ENCODE results near the gene GTF2H4.
A peak's percentile ranks its signal among the peaks of the same experiment; 100 is the strongest.

The GTF2H4 gene

GRCh38 chr6:30948811-30949210 is 40.8 kb downstream of the GTF2H4 start:
- Histone ChIP-seq H3K9ac (ENCODE audit: low read depth in 1 of 2, low read length in 2 of 2) (no peak overlapping the region), H3K9me3 (ENCODE audit: control insufficient read depth in 2 of 2, low read length in 2 of 2) (no peaks in the 10 kb centered on the region), H3K36me3 (ENCODE audit: control insufficient read depth in 2 of 2, insufficient read depth in 2 of 2, low read length in 2 of 2) (no peaks in the 10 kb centered on the region), H3K4me1 (ENCODE audit: control insufficient read depth in 2 of 2, insufficient read depth in 2 of 2, low read length in 2 of 2) (no peaks in the 10 kb centered on the region), H3K27me3 (ENCODE audit: control insufficient read depth in 2 of 2, insufficient read depth in 2 of 2, low read length in 2 of 2) (peaks cover 10% of the 10 kb centered on the region in 2 donors), H3K27ac (ENCODE audit: low read depth in 2 of 2, low read length in 2 of 2) (no peak overlapping the region), H3K4me3 (ENCODE audit: low read length in 2 of 2) (no peak overlapping the region)

GRCh38 chr6:30951907-30952469 is 44.0 kb downstream of the GTF2H4 start:
- H3K9me3 ChIP-seq (ENCODE audit: control insufficient read depth in 2 of 2, low read length in 2 of 2) = no peaks in the 10 kb centered on the region
- H3K4me3 ChIP-seq (ENCODE audit: low read length in 2 of 2) = no peak overlapping the region
- H3K9ac ChIP-seq (ENCODE audit: low read depth in 1 of 2, low read length in 2 of 2) = no peak overlapping the region
- no peaks in the 10 kb centered on the region for H3K36me3 ChIP-seq (ENCODE audit: control insufficient read depth in 2 of 2, insufficient read depth in 2 of 2, low read length in 2 of 2)
- no peak overlapping the region for H3K27ac ChIP-seq (ENCODE audit: low read depth in 2 of 2, low read length in 2 of 2)
- H3K27me3 ChIP-seq (ENCODE audit: control insufficient read depth in 2 of 2, insufficient read depth in 2 of 2, low read length in 2 of 2) = peaks cover 25 to 32% of the 10 kb centered on the region in 2 donors
- peaks cover 3 to 6% of the 10 kb centered on the region in 2 donors for H3K4me1 ChIP-seq (ENCODE audit: control insufficient read depth in 2 of 2, insufficient read depth in 2 of 2, low read length in 2 of 2)

- H3K27me3 ChIP-seq (ENCODE audit: control insufficient read depth in 2 of 2, insufficient read depth in 2 of 2, low read length in 2 of 2) = peaks cover 28 to 40% of the 10 kb centered on the region in 2 donors
- H3K27ac ChIP-seq (ENCODE audit: low read depth in 2 of 2, low read length in 2 of 2) = no peak overlapping the region
- peaks cover 3 to 6% of the 10 kb centered on the region in 2 donors for H3K4me1 ChIP-seq (ENCODE audit: control insufficient read depth in 2 of 2, insufficient read depth in 2 of 2, low read length in 2 of 2)
- peak overlapping the region in 1 of 2 donors; percentile 60 for H3K9ac ChIP-seq (ENCODE audit: low read depth in 1 of 2, low read length in 2 of 2)
- no peaks in the 10 kb centered on the region for H3K36me3 ChIP-seq (ENCODE audit: control insufficient read depth in 2 of 2, insufficient read depth in 2 of 2, low read length in 2 of 2)
- peak overlapping the region; percentile 34 to 65 for H3K4me3 ChIP-seq (ENCODE audit: low read length in 2 of 2)
- no peaks in the 10 kb centered on the region for H3K9me3 ChIP-seq (ENCODE audit: control insufficient read depth in 2 of 2, low read length in 2 of 2)
These were observed 46.8 kb downstream of the GTF2H4 start for GRCh38 chr6:30954631-30955366.

GRCh38 chr6:30955367-30956042 is 47.5 kb downstream of the GTF2H4 start:
- H3K36me3 ChIP-seq (ENCODE audit: control insufficient read depth in 2 of 2, insufficient read depth in 2 of 2, low read length in 2 of 2) = no peaks in the 10 kb centered on the region
- H3K27ac ChIP-seq (ENCODE audit: low read depth in 2 of 2, low read length in 2 of 2) = no peak overlapping the region
- H3K9me3 ChIP-seq (ENCODE audit: control insufficient read depth in 2 of 2, low read length in 2 of 2) = no peaks in the 10 kb centered on the region
- H3K27me3 ChIP-seq (ENCODE audit: control insufficient read depth in 2 of 2, insufficient read depth in 2 of 2, low read length in 2 of 2) = peaks cover 28 to 40% of the 10 kb centered on the region in 2 donors
- peak overlapping the region; percentile 32 to 60 for H3K9ac ChIP-seq (ENCODE audit: low read depth in 1 of 2, low read length in 2 of 2)
- H3K4me3 ChIP-seq (ENCODE audit: low read length in 2 of 2) = peak overlapping the region; percentile 34 to 65
- peaks cover 3 to 6% of the 10 kb centered on the region in 2 donors for H3K4me1 ChIP-seq (ENCODE audit: control insufficient read depth in 2 of 2, insufficient read depth in 2 of 2, low read length in 2 of 2)

- Histone ChIP-seq H3K4me1 (ENCODE audit: control insufficient read depth in 2 of 2, insufficient read depth in 2 of 2, low read length in 2 of 2) (peaks cover 3 to 6% of the 10 kb centered on the region in 2 donors), H3K36me3 (ENCODE audit: control insufficient read depth in 2 of 2, insufficient read depth in 2 of 2, low read length in 2 of 2) (no peaks in the 10 kb centered on the region), H3K9ac (ENCODE audit: low read depth in 1 of 2, low read length in 2 of 2) (no peak overlapping the region), H3K4me3 (ENCODE audit: low read length in 2 of 2) (no peak overlapping the region), H3K27ac (ENCODE audit: low read depth in 2 of 2, low read length in 2 of 2) (no peak overlapping the region), H3K27me3 (ENCODE audit: control insufficient read depth in 2 of 2, insufficient read depth in 2 of 2, low read length in 2 of 2) (peaks cover 22 to 32% of the 10 kb centered on the region in 2 donors), H3K9me3 (ENCODE audit: control insufficient read depth in 2 of 2, low read length in 2 of 2) (no peaks in the 10 kb centered on the region)
These were observed 49.7 kb downstream of the GTF2H4 start for GRCh38 chr6:30957716-30958115.

- Histone ChIP-seq H3K4me3 (ENCODE audit: low read length in 2 of 2) (no peak overlapping the region), H3K4me1 (ENCODE audit: control insufficient read depth in 2 of 2, insufficient read depth in 2 of 2, low read length in 2 of 2) (peaks cover 0 to 2% of the 10 kb centered on the region in 2 donors), H3K9me3 (ENCODE audit: control insufficient read depth in 2 of 2, low read length in 2 of 2) (no peaks in the 10 kb centered on the region), H3K27me3 (ENCODE audit: control insufficient read depth in 2 of 2, insufficient read depth in 2 of 2, low read length in 2 of 2) (peaks cover 10 to 20% of the 10 kb centered on the region in 2 donors), H3K9ac (ENCODE audit: low read depth in 1 of 2, low read length in 2 of 2) (no peak overlapping the region), H3K27ac (ENCODE audit: low read depth in 2 of 2, low read length in 2 of 2) (no peak overlapping the region), H3K36me3 (ENCODE audit: control insufficient read depth in 2 of 2, insufficient read depth in 2 of 2, low read length in 2 of 2) (no peaks in the 10 kb centered on the region)
These were observed 53.1 kb downstream of the GTF2H4 start for GRCh38 chr6:30960907-30961673.

- Histone ChIP-seq H3K4me1 (ENCODE audit: control insufficient read depth in 2 of 2, insufficient read depth in 2 of 2, low read length in 2 of 2) (no peaks in the 10 kb centered on the region), H3K27ac (ENCODE audit: low read depth in 2 of 2, low read length in 2 of 2) (no peak overlapping the region), H3K4me3 (ENCODE audit: low read length in 2 of 2) (no peak overlapping the region), H3K9me3 (ENCODE audit: control insufficient read depth in 2 of 2, low read length in 2 of 2) (no peaks in the 10 kb centered on the region), H3K36me3 (ENCODE audit: control insufficient read depth in 2 of 2, insufficient read depth in 2 of 2, low read length in 2 of 2) (no peaks in the 10 kb centered on the region), H3K27me3 (ENCODE audit: control insufficient read depth in 2 of 2, insufficient read depth in 2 of 2, low read length in 2 of 2) (peaks cover 1 to 10% of the 10 kb centered on the region in 2 donors), H3K9ac (ENCODE audit: low read depth in 1 of 2, low read length in 2 of 2) (no peak overlapping the region)
These were observed 54.7 kb downstream of the GTF2H4 start for GRCh38 chr6:30962716-30963115.

GRCh38 chr6:30963641-30964040 is 55.6 kb downstream of the GTF2H4 start:
- Histone ChIP-seq H3K4me3 (ENCODE audit: low read length in 2 of 2) (no peak overlapping the region), H3K36me3 (ENCODE audit: control insufficient read depth in 2 of 2, insufficient read depth in 2 of 2, low read length in 2 of 2) (no peaks in the 10 kb centered on the region), H3K4me1 (ENCODE audit: control insufficient read depth in 2 of 2, insufficient read depth in 2 of 2, low read length in 2 of 2) (no peaks in the 10 kb centered on the region), H3K9me3 (ENCODE audit: control insufficient read depth in 2 of 2, low read length in 2 of 2) (no peaks in the 10 kb centered on the region), H3K9ac (ENCODE audit: low read depth in 1 of 2, low read length in 2 of 2) (no peak overlapping the region), H3K27ac (ENCODE audit: low read depth in 2 of 2, low read length in 2 of 2) (no peak overlapping the region), H3K27me3 (ENCODE audit: control insufficient read depth in 2 of 2, insufficient read depth in 2 of 2, low read length in 2 of 2) (peaks cover 0 to 3% of the 10 kb centered on the region in 2 donors)

Measured in mucosa of rectum (tissue), 2 donors.